A549 (cell line): ENCODE measurements around the gene TGOLN2. TPM values are rescaled to one million over a fixed set of nuclear protein-coding genes. Genes with fewer than 3 reads are reported as not detected.

Source experiments
- ATAC-seq, 2 experiments: fragments of 200-7000 bp in 1 of 2; fragments of >200 bp in 1 of 2; cut with Nextera tagmentation in 1 of 2; cut with Tn5 transposase in 1 of 2; 3 replicates each; pipeline versions ENCODE4 v1.8.0 to v1.9.1; 2018 to 2020; ENCODE audit warnings: mild to moderate bottlenecking in 1 of 2, moderate library complexity in 1 of 2
- CTCF ChIA-PET: fragments of 300-600 bp; sonication (Branson Sonifier 250); formaldehyde crosslinking; extraction: SDS; loops from one replicate; lab custom pipeline; 2021; ENCODE audit warnings: antibody characterized with exemption, inconsistent platforms; lab: Yijun Ruan, JAX
- POLR2A ChIA-PET: fragments of 350-600 bp; formaldehyde crosslinking; extraction: SDS; loops from one replicate; lab custom pipeline; 2021; ENCODE audit warnings: antibody characterized with exemption, inconsistent platforms; lab: Yijun Ruan, JAX
- DNase-seq, 2 experiments: peaks; one replicate each; pipeline versions ENCODE4 v3.0.0 to v3.0.0-alpha.2; 2011 to 2016; ENCODE audit warnings: low read depth in 1 of 2, low spot score in 1 of 2
- FAIRE-seq: peaks from 2 replicates; lab custom pipeline; 2011; peaks lifted over from hg19 to GRCh38; lab: Jason Lieb, UNC
- H3K27ac ChIP-seq, 2 experiments: fragments of >200 bp; sonication (Bioruptor Twin); formaldehyde crosslinking; 3 replicates each; pipeline ENCODE4 v1.5.1; 2016 to 2017
- H3K4me1 ChIP-seq: fragments of >200 bp; sonication (Bioruptor Twin); formaldehyde crosslinking; 3 replicates; pipeline ENCODE4 v1.6.1; 2016
- H3K4me2 ChIP-seq: fragments of >200 bp; sonication (Bioruptor Twin); formaldehyde crosslinking; 3 replicates; pipeline ENCODE4 v1.6.1; 2016
- H3K4me3 ChIP-seq: fragments of >200 bp; sonication (Bioruptor Twin); formaldehyde crosslinking; 3 replicates; pipeline ENCODE4 v1.5.1; 2016
- H3K9me3 ChIP-seq: fragments of >200 bp; sonication (Bioruptor Twin); formaldehyde crosslinking; 3 replicates; pipeline ENCODE4 v1.6.1; 2016
- CBX2 ChIP-seq: fragments of 200-600 bp; sonication (generic); IDR thresholded peaks from 2 replicates; pipeline ENCODE4 v1.6.1; 2016; ENCODE audit warnings: low read depth, mild to moderate bottlenecking, borderline replicate concordance
- CBX8 ChIP-seq: fragments of 200-600 bp; sonication (generic); IDR thresholded peaks from 2 replicates; pipeline ENCODE4 v1.6.1; 2016
- CHD2 ChIP-seq: fragments of 150-350 bp; IDR thresholded peaks from 2 replicates; pipeline ENCODE4 v1.6.1; 2014; ENCODE audit warnings: low read length; ENCODE audit not compliant: partially characterized antibody
- CTCF ChIP-seq: fragments of >200 bp; sonication (Bioruptor Twin); formaldehyde crosslinking; IDR thresholded peaks from 3 replicates; pipeline ENCODE4 v1.5.1; 2016
- EHF ChIP-seq: fragments of 250-450 bp; sonication (Bioruptor Pico); IDR thresholded peaks from 2 replicates; pipeline ENCODE4 v1.5.0; 2020; ENCODE audit warnings: mild to moderate bottlenecking
- EHMT2 ChIP-seq: fragments of 200-600 bp; sonication (generic); IDR thresholded peaks from 2 replicates; pipeline ENCODE4 v1.6.1; 2016; ENCODE audit warnings: antibody characterized with exemption, low read depth, mild to moderate bottlenecking, moderate library complexity
- ESRRA ChIP-seq: fragments of 150-350 bp; IDR thresholded peaks from 2 replicates; pipeline ENCODE4 v1.6.1; 2014; ENCODE audit warnings: mild to moderate bottlenecking, low read length, borderline replicate concordance
- FOSL2 ChIP-seq, 2 experiments: fragments of 450-650 bp in 1 of 2; fragments of >200 bp in 1 of 2; sonication (Bioruptor Twin) in 1 of 2; formaldehyde crosslinking; IDR thresholded peaks; 2 replicates each; pipeline versions ENCODE4 v1.5.0 to v1.6.1; 2016 to 2020; ENCODE audit warnings: mild to moderate bottlenecking in 1 of 2, moderate library complexity in 1 of 2
- HDAC2 ChIP-seq: fragments of 200-600 bp; sonication (generic); IDR thresholded peaks from 2 replicates; pipeline ENCODE4 v1.6.1; 2016
- HES2 ChIP-seq: fragments of >200 bp; sonication (Bioruptor Twin); formaldehyde crosslinking; IDR thresholded peaks from 2 replicates; pipeline ENCODE4 v1.6.1; 2016
- HOXB13 ChIP-seq: fragments of 250-450 bp; sonication (Bioruptor Pico); IDR thresholded peaks from 2 replicates; pipeline ENCODE4 v1.5.0; 2020; ENCODE audit warnings: low read depth, mild to moderate bottlenecking, moderate library complexity
- JUNB ChIP-seq: fragments of >200 bp; sonication (Bioruptor Twin); formaldehyde crosslinking; IDR thresholded peaks from 2 replicates; pipeline ENCODE4 v1.6.1; 2016
- KDM5A ChIP-seq: fragments of 200-600 bp; sonication (generic); IDR thresholded peaks from 2 replicates; pipeline ENCODE4 v1.6.1; 2016; ENCODE audit warnings: antibody characterized with exemption, mild to moderate bottlenecking
- MAFK ChIP-seq: fragments of 450-650 bp; IDR thresholded peaks from 2 replicates; pipeline ENCODE4 v1.6.1; 2014; ENCODE audit not compliant: partially characterized antibody
- MAZ ChIP-seq: fragments of 150-350 bp; IDR thresholded peaks from 2 replicates; pipeline ENCODE4 v1.6.1; 2014; ENCODE audit warnings: antibody characterized with exemption, low read depth, low read length, borderline replicate concordance
- MYC ChIP-seq: IDR thresholded peaks from 2 replicates; pipeline ENCODE4 v1.6.1; 2012; ENCODE audit warnings: mild to moderate bottlenecking, inconsistent platforms, low read length, improper control_type of control experiment, borderline replicate concordance
- NFE2L2 ChIP-seq: fragments of 150-350 bp; conservative IDR thresholded peaks from 2 replicates; pipeline ENCODE4 v1.6.1; 2014; ENCODE audit warnings: low read length
- NPAS2 ChIP-seq: fragments of 250-450 bp; sonication (Bioruptor Pico); IDR thresholded peaks from 2 replicates; pipeline ENCODE4 v1.8.0; 2022; ENCODE audit warnings: mild to moderate bottlenecking, moderate library complexity, borderline replicate concordance
- POLR2A ChIP-seq: IDR thresholded peaks from 2 replicates; pipeline ENCODE4 v1.6.1; 2012; ENCODE audit warnings: mild to moderate bottlenecking, low read length
- POLR2AphosphoS2 ChIP-seq: conservative IDR thresholded peaks from 2 replicates; pipeline ENCODE4 v1.6.1; 2012; ENCODE audit warnings: low read length, improper control_type of control experiment, inconsistent platforms
- RARB ChIP-seq: fragments of 250-450 bp; sonication (Bioruptor Pico); IDR thresholded peaks from 2 replicates; pipeline ENCODE4 v1.8.0; 2021; ENCODE audit warnings: mild to moderate bottlenecking, moderate library complexity
- RCOR1 ChIP-seq: fragments of 150-350 bp; IDR thresholded peaks from 2 replicates; pipeline ENCODE4 v1.6.1; 2014; ENCODE audit warnings: antibody characterized with exemption, low read length, low read depth
- RFX5 ChIP-seq: fragments of 450-650 bp; IDR thresholded peaks from 2 replicates; pipeline ENCODE4 v1.7.1; 2014; ENCODE audit warnings: antibody characterized with exemption, mild to moderate bottlenecking, moderate library complexity
- ZC3H11A ChIP-seq: fragments of 450-650 bp; IDR thresholded peaks from 2 replicates; pipeline ENCODE4 v1.6.1; 2014; ENCODE audit warnings: antibody characterized with exemption, mild to moderate bottlenecking
- WGBS: methylation state at CpG from one replicate; pipeline ENCODE4 v1.1.6; 2017; ENCODE audit errors: missing lambda C conversion rate; 5-methylcytosine and 5-hydroxymethylcytosine counted together
- polyA plus RNA-seq, 4 experiments: library from polyadenylated mRNA; depleted of rRNA in 3 of 4; stranded (reverse); fragments of >200 nt; fragmentation: RNase III in 1 of 4; extraction: RNeasy Plus Mini Kit Qiagen cat#74134 plus additional on column Dnase treatment in 1 of 4; gene quantifications; 2 replicates in 3 of 4; 3 replicates in 1 of 4; pipeline ENCODE4 v1.2.3, GENCODE V29; 2011 to 2017
- TF ChIP-seq, protein P1 (sequence below): fragments of 450-650 bp; IDR thresholded peaks from 2 replicates; pipeline ENCODE4 v1.6.1; 2014; ENCODE audit warnings: antibody characterized with exemption

TGOLN2 gene
- polyA plus RNA-seq, 2 of the 4 experiments (the other 2 are of a cell fraction), result 97.1 to 177 TPM

DNA sequence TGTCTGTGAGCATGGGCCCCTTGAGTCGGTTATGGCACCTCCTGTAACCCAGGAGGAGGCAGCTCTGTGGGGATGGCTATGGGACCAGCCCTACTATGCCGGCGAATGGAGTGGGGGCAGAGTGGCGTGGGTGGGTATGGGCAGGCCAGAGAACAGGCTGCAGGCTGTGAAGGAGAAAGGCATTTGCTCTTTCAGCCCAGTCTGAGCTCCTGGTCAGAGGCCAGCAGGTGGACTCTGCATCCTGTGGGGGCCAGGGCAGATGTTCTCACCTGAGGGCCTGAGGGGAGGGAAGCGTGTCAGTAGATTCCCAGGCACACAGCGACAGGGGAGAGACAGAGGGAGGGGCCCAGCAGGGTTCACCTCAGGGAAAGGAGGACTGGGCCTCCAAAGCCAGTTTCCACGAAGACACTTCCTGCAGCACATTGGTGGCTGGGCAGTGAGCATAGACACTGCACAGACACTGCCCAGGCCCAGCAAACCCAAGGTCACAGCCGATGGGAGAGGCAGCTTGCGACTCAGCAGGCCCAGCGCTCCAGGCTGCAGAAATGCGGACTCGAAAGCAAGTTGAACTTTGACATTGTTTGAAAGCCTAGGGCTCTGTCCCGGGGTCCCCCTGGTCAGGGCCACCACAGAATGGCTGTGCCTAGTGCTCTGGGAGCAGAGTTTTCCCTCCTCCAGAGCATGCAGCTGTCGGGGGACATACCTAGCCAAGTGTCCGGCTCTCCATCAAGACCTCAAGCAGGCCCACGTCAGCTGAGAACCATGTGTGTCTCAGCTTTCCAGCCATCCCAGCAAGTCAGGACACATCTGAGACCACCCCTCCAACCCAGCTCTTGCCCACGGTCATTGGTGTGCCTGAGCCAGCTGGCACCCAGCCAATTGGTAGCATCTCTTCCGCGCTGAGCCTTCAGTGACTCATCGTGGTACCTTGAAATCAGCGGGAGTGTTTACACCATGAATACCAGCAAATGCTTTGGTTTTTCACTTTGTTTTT is 53.8 kb downstream of the TGOLN2 start:
- 41% methylated on average over 21 of the region's 21 CpGs for WGBS
- peak; percentile 23 for FAIRE-seq
- peak in 1 of 2 experiments; percentile 62 for DNase-seq
- Histone ChIP-seq H3K9me3 (no peaks in the 10 kb centered on the region), H3K4me3 (no peak overlapping the region), H3K4me2 (peak overlapping the region; percentile 44), H3K4me1 (peaks cover 13% of the 10 kb centered on the region), H3K27ac (no peak overlapping the region)
- ChIA-PET POLR2A (no interaction called here), CTCF (interaction anchor here (0.9 to 9.4 kb wide), 12 partner anchors 8 to 348 kb away, joined by 3 to 111 read pairs (median 5); partner anchors contain the start of gene TCF7L1)
- TF ChIP-seq FOSL2 (IDR thresholded peaks at IDR 0.05) (peak; percentile 40; the same call in 1 of the 2 replicates), FOSL2 (CRISPR knock-in tag; IDR thresholded peaks at IDR 0.05) (peak; percentile 67), CTCF (no peak)
- peak; percentile 67 to 69 for ATAC-seq

DNA sequence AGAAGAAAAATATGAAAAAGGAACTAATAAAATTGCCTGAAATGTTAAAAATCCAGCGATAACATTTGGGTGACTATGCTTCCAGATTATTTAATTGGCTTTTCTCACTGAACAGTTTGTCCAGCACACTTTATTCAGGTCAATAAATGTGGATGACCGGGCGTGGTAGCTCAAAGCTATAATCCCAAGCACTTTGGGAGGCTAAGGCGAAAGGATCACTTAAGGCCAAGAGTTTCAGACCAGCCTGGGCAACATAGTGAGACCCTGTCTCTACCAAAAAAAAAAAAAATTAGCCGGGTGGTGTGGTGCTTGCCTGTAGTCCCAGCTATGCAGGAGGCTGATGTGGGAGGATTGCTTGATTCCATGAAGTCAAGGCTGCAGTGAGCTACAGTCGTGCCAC is 55.4 kb downstream of the TGOLN2 start:
- ChIA-PET CTCF (interaction anchor here (1.6 to 9.4 kb wide), 4 partner anchors 13 to 206 kb away, joined by 4 to 111 read pairs (median 40); no protein-coding TSS in a partner anchor), POLR2A (no interaction called here)
- Histone ChIP-seq H3K4me3 (no peak overlapping the region), H3K9me3 (no peaks in the 10 kb centered on the region), H3K4me1 (peaks cover 13% of the 10 kb centered on the region), H3K27ac (no peak overlapping the region), H3K4me2 (no peak overlapping the region)
- DNase-seq, result no peak
- no peak for ATAC-seq
- TF ChIP-seq, protein P1, sequence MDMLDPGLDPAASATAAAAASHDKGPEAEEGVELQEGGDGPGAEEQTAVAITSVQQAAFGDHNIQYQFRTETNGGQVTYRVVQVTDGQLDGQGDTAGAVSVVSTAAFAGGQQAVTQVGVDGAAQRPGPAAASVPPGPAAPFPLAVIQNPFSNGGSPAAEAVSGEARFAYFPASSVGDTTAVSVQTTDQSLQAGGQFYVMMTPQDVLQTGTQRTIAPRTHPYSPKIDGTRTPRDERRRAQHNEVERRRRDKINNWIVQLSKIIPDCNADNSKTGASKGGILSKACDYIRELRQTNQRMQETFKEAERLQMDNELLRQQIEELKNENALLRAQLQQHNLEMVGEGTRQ, result no peak
- TF ChIP-seq JUNB (no peak), HDAC2 (no peak), POLR2A (no peak), ZC3H11A (no peak), EHF (CRISPR knock-in tag) (no peak), EHMT2 (no peak), KDM5A (no peak), RFX5 (no peak), RARB (CRISPR knock-in tag) (no peak), MAZ (no peak), NFE2L2 (no peak), ESRRA (no peak), CBX2 (no peak), HOXB13 (no peak), MYC (no peak), CBX8 (no peak), HES2 (no peak), NPAS2 (no peak)
- 76% methylated on average over 6 of the region's 6 CpGs for WGBS
- no peak for FAIRE-seq

- no peak overlapping the region for H3K4me2 ChIP-seq
- 73% methylated on average over 6 of the region's 6 CpGs for WGBS
- ATAC-seq (no peak), DNase-seq (no peak), FAIRE-seq (no peak)
- H3K4me1 ChIP-seq, result peaks cover 12% of the 10 kb centered on the region
- H3K9me3 ChIP-seq, result no peaks in the 10 kb centered on the region
- H3K4me3 ChIP-seq, result no peak overlapping the region
- CTCF ChIA-PET, result interaction anchor here (1.4 to 9.4 kb wide), 3 partner anchors 15 to 344 kb away, joined by 3 to 111 read pairs (median 56); no protein-coding TSS in a partner anchor
- no peak overlapping the region for H3K27ac ChIP-seq
- no peak for TF ChIP-seq RCOR1
- TF ChIP-seq CHD2, result no peak
- no peak for TF ChIP-seq MAFK
- no peak for TF ChIP-seq POLR2AphosphoS2
- POLR2A ChIA-PET, result no interaction called here
Measured at GRCh38 chr2:85269959-85270358, 57.8 kb downstream of the TGOLN2 start.
